Smooth muscle cell (in vitro differentiated cells): Measurements from ENCODE around the gene GSE1. TPM values are rescaled to one million over a fixed set of nuclear protein-coding genes. Genes with fewer than 3 reads are reported as not detected.

Experiments used
- DNase-seq: peaks from one replicate; lab custom pipeline; 2025; ENCODE audit not compliant: unreplicated experiment; lab: John Stamatoyannopoulos, UW
- H2AFZ ChIP-seq: fragments of 200-600 bp; sonication (generic); 2 replicates; pipeline ENCODE4 v1.6.0; 2016; ENCODE audit warnings: antibody characterized with exemption, low read depth, mild to moderate bottlenecking
- H3F3A ChIP-seq: fragments of 200-600 bp; sonication (generic); 2 replicates; pipeline ENCODE4 v1.6.0; 2017; ENCODE audit warnings: antibody characterized with exemption, low read depth
- H3K27ac ChIP-seq: fragments of 200-600 bp; sonication (generic); 2 replicates; pipeline ENCODE4 v1.5.1; 2016; ENCODE audit warnings: low read depth, mild to moderate bottlenecking
- H3K27me3 ChIP-seq: fragments of 200-600 bp; sonication (generic); 2 replicates; pipeline ENCODE4 v1.6.1; 2016; ENCODE audit warnings: low read depth, mild to moderate bottlenecking
- H3K36me3 ChIP-seq: fragments of 200-600 bp; sonication (generic); 2 replicates; pipeline ENCODE4 v1.5.1; 2016; ENCODE audit warnings: low read depth
- H3K4me1 ChIP-seq: fragments of 200-600 bp; sonication (generic); 2 replicates; pipeline ENCODE4 v1.5.1; 2016; ENCODE audit warnings: low read depth
- H3K4me2 ChIP-seq: fragments of 200-600 bp; sonication (generic); 2 replicates; pipeline ENCODE4 v1.6.0; 2016; ENCODE audit warnings: mild to moderate bottlenecking
- H3K4me3 ChIP-seq: fragments of 200-600 bp; sonication (generic); 2 replicates; pipeline ENCODE4 v1.5.1; 2016; ENCODE audit warnings: mild to moderate bottlenecking
- H3K79me2 ChIP-seq: fragments of 200-600 bp; sonication (generic); 2 replicates; pipeline ENCODE4 v1.6.0; 2016; ENCODE audit warnings: low read depth, mild to moderate bottlenecking
- H3K9ac ChIP-seq: fragments of 200-600 bp; sonication (generic); 2 replicates; pipeline ENCODE4 v1.6.0; 2016; ENCODE audit warnings: low read depth
- H3K9me3 ChIP-seq: fragments of 200-600 bp; sonication (generic); replicated peaks from 2 replicates; pipeline ENCODE4 v1.5.1; 2016; ENCODE audit warnings: low read depth
- H4K20me1 ChIP-seq: fragments of 200-600 bp; sonication (generic); 2 replicates; pipeline ENCODE4 v1.6.0; 2016; ENCODE audit warnings: low read depth
- WGBS: methylation state at CpG from one replicate; pipeline ENCODE4 v1.1.7; 2016; ENCODE audit warnings: low lambda C conversion rate; 5-methylcytosine and 5-hydroxymethylcytosine counted together
- polyA plus RNA-seq: library from polyadenylated mRNA; unstranded; fragments of >200 nt; fragmentation: Nextera tagmentation; extraction: Ambion mirVana; gene quantifications from 2 replicates; pipeline ENCODE4 v1.2.1, GENCODE V29; 2016
- total RNA-seq: library from RNA; depleted of rRNA; stranded (reverse); fragments of >200 nt; gene quantifications from 2 replicates; pipeline ENCODE4 v1.2.3, GENCODE V29; 2014
- TF ChIP-seq, protein P1 (sequence below): fragments of 200-600 bp; sonication (generic); IDR thresholded peaks from 2 replicates; pipeline ENCODE4 v1.5.1; 2017; ENCODE audit warnings: borderline replicate concordance, mild to moderate bottlenecking, antibody characterized with exemption; ENCODE audit not compliant: insufficient read depth, poor library complexity, severe bottlenecking

GSE1 gene
- total and polyA plus RNA-seq, 2 experiments from 2014 or later: 13.6 to 27.7 TPM

DNA sequence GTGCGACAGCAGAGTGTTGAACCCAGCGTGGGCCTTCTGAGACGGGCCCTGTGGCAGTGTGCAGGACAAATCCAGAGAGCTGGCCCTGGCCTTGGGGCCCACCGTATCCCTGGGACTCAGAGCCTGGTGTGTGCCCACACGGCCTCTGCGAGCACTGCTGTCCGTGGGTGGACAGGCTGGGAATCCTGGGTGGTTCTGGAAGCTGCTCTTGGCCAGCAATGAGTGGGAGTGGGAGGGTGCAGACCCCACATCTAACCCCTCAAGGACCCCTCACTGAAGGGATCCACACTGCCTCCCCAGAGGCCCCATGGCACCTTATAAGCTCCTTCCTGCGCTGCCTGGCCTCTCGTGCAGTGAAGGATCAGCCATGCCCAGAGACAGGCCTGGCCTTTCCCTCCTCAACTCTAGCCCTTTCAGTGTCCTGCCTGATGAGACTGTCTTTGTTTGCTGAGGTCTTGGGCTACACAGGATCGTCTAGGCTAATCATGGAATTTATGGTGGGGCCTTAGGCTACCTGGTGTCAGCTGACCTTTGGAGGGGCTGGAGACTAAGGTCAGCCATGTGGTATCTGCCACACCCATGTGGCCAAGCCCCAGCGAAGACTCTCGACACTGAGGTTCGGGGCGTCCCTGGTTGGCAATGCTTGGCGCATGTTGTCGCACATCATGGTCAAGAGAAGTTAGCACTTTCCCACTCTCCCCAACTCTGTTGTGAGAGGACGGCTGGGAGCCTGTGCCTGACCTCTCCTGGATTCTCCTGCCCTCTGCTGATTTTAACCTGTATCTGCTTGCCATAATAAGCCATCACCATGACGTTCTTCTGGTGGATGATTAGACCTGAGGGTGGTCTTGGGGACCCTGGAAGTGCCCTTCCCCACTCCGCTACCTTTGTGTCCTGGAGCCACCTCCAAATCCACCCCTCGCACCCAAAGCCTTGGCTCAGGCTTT is 92.1 kb downstream of the GSE1 start:
- no peaks in the 10 kb centered on the region for H4K20me1 ChIP-seq
- 85% methylated on average over 20 of the region's 20 CpGs for WGBS
- TF ChIP-seq, protein P1, sequence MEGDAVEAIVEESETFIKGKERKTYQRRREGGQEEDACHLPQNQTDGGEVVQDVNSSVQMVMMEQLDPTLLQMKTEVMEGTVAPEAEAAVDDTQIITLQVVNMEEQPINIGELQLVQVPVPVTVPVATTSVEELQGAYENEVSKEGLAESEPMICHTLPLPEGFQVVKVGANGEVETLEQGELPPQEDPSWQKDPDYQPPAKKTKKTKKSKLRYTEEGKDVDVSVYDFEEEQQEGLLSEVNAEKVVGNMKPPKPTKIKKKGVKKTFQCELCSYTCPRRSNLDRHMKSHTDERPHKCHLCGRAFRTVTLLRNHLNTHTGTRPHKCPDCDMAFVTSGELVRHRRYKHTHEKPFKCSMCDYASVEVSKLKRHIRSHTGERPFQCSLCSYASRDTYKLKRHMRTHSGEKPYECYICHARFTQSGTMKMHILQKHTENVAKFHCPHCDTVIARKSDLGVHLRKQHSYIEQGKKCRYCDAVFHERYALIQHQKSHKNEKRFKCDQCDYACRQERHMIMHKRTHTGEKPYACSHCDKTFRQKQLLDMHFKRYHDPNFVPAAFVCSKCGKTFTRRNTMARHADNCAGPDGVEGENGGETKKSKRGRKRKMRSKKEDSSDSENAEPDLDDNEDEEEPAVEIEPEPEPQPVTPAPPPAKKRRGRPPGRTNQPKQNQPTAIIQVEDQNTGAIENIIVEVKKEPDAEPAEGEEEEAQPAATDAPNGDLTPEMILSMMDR: no peak
- no peak overlapping the region for H2AFZ ChIP-seq
- H3K79me2 ChIP-seq: no peaks in the 10 kb centered on the region
- no peak overlapping the region for H3K9ac ChIP-seq
- no peak overlapping the region for H3K4me3 ChIP-seq
- DNase-seq: no peak
- H3K4me1 ChIP-seq: no peaks in the 10 kb centered on the region
- no peak overlapping the region for H3K4me2 ChIP-seq
- H3K27me3 ChIP-seq: no peaks in the 10 kb centered on the region
- H3K36me3 ChIP-seq: no peaks in the 10 kb centered on the region
- H3F3A ChIP-seq: no peaks in the 10 kb centered on the region
- H3K9me3 ChIP-seq: no peaks in the 10 kb centered on the region
- no peak overlapping the region for H3K27ac ChIP-seq

DNA sequence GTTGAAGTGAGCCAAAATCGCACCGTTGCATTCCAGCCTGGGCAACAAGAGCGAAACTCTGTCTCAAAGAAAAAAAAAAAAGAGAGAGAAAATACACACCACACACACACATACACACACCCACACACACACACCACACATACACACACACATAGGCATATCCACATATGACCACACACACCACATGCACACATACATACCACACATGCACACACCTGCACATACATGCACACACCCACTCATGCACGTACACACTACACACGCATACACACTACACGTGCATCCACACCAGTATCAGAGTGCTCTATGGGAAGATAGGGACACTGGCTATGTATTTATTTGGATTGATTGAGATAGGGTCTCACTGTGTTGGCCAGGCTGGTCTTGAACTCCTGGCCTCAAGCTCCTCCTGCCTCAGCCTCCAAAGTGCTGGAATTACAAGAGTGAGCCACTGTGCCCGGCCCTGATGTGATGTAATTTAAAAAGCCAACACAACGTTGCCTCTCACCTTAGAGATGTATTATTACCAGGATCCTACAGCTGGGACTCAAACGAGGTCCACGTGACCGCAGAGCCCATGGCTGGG is 93.4 kb downstream of the GSE1 start:
- Histone ChIP-seq H3K27ac (no peak overlapping the region), H3K79me2 (no peaks in the 10 kb centered on the region), H3K4me1 (no peaks in the 10 kb centered on the region), H2AFZ (no peak overlapping the region), H3F3A (no peaks in the 10 kb centered on the region), H3K9ac (no peak overlapping the region), H4K20me1 (no peaks in the 10 kb centered on the region), H3K4me2 (no peak overlapping the region), H3K9me3 (no peaks in the 10 kb centered on the region), H3K4me3 (no peak overlapping the region), H3K36me3 (no peaks in the 10 kb centered on the region), H3K27me3 (no peaks in the 10 kb centered on the region)
- no peak for DNase-seq
- WGBS: 98% methylated on average over 8 of the region's 11 CpGs
- TF ChIP-seq, protein P1: no peak

DNA sequence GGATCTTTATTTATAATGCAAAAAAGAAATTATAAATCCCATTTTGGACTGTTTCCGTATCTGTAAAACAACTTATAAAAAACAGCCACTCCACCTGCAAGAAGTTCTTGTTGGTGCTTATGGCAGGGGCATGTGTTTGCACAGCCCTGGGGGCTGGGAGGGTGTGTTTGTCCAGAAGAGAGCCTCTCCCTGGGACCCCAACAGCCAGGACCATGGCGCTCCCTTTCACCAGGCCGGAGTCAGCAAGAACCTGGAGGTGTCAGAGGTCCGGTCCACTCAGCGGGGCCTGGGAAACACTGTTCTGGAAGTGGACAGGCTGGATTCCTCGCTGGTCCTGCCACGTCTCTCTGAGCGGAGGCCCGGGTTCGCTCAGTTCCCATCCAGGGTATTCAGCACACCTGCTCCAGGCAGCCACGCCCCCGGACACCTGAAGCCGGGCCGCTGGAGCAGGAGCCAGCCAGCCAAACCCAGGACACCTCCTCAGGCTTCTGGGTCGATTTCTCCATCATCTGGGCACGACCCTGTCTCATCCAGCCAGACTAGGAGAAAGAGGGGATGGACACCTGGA is 94.5 kb downstream of the GSE1 start:
- Histone ChIP-seq H3K27me3 (no peaks in the 10 kb centered on the region), H3K27ac (no peak overlapping the region), H3K4me3 (no peak overlapping the region), H4K20me1 (no peaks in the 10 kb centered on the region), H3F3A (no peaks in the 10 kb centered on the region), H2AFZ (no peak overlapping the region), H3K4me2 (no peak overlapping the region), H3K9me3 (no peaks in the 10 kb centered on the region), H3K36me3 (no peaks in the 10 kb centered on the region), H3K79me2 (no peaks in the 10 kb centered on the region), H3K4me1 (no peaks in the 10 kb centered on the region), H3K9ac (no peak overlapping the region)
- TF ChIP-seq, protein P1: no peak
- 95% methylated on average over 16 of the region's 16 CpGs for WGBS
- DNase-seq: no peak
